MM.1S (cell line): Measurements from ENCODE around the gene SLC51B.

Source experiments
- CTCF ChIP-seq: fragments of 300-600 bp; sonication (generic); IDR thresholded peaks from 2 replicates; pipeline ENCODE4 v1.5.1; 2016; ENCODE audit warnings: antibody characterized with exemption, low read length, mixed read lengths
- EZH2 ChIP-seq: fragments of 300-600 bp; sonication (generic); optimal IDR thresholded peaks from 2 replicates; pipeline ENCODE3; 2017; ENCODE audit warnings: low read depth, mild to moderate bottlenecking, antibody characterized with exemption, low read length, mixed read lengths
- EZH2phosphoT487 ChIP-seq: fragments of 300-600 bp; sonication (generic); IDR thresholded peaks from 2 replicates; pipeline ENCODE4 v1.6.1; 2018; ENCODE audit warnings: antibody characterized with exemption, low read length

GRCh38 chr15:65099336-65099735 lies 54.1 kb downstream of the SLC51B start:
- TF ChIP-seq CTCF = no peak
- TF ChIP-seq EZH2 = no peak
- TF ChIP-seq EZH2phosphoT487 = no peak
